LHCN-M2 (cell line): ENCODE results near the gene MED16. TPM values are rescaled to one million over a fixed set of nuclear protein-coding genes. Genes with fewer than 3 reads are reported as not detected.
A peak's percentile ranks its signal among the peaks of the same experiment; 100 is the strongest.
"Not testable (repeated sequence)": the region's sequence is repeated elsewhere in the genome, so short reads cannot be mapped to it uniquely, and the experiment has no call there.

Source experiments
- DNase-seq: peaks from one replicate; pipeline ENCODE4 v3.0.0-alpha.2; 2012; ENCODE audit warnings: low read depth
- total RNA-seq: library from RNA; depleted of rRNA; stranded (reverse); fragments of >200 nt; gene quantifications from 2 replicates; pipeline ENCODE4 v1.2.3, GENCODE V29; 2014

The MED16 gene
- total RNA-seq, 1 experiment from 2014 or later = 38.7 TPM

DNA sequence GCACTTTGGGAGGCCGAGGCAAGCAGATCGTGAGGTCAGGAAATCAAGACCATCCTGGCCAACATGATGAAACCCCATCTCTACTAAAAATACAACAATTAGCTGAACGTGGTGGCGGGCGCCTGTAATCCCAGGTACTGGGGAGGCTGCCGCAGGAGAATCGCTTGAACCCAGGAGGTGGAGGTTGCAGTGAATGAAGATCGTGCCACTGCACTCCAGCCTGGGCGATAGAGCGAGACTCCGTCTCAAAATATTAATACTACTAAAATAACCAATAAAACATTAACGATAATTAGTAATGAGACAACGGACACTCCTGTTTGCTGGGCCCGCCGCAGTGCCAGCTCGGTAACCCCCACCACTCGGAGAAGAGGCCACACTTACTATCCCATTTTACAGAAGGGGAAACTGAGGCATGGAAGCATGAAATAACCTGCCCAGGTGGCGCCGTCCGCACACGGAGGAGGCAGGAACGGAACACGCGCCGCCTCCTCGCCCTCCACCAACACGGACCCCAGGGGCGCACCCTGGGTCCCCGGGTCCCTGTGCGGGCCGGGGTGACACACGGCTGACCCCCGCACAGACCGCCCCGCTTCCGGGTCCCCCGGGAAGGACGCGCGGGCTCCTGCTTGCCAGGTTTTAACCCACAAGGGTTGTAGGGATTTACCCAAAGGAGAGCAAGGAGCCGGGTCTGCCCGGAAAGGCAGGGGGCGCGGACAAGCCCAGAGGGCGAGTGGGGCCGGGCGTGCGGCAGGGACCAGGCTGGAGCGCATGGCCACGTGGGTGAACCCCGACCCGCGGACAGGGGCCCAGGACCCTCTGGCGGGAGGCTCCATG is 18.4 kb upstream of the MED16 start:
- no peak for DNase-seq

DNA sequence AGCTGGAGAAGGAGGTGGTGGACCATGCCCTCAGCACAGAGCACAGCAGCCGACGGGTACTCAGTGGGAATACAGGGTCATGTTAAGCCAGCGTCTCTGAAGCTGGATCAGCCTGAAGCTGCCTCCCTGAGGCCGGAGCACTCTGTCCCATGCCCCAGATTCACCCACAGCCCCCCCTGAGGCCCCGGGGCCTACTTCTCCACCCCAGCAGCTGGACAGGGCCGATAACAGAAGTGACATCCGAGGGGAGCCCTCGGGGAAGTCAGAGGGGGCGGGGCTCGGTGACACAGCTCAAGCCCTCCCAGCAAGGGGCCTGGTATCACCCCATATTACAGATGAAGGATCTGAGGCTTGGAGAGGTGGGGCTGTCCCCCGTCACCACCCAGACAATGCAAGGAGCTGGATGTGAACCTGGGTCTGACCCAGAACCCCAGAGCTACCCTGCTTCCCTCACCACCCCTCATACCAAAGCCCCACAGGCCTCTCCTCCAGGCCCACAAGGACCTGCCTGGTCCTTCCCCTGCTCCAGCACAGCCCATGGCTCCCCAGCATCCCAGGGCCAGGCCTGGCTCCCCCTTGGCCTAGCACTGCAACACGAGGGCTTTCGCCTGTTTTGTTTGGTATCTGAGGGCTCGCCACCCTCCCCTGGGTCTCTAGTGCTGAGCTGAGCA is 14.3 kb upstream of the MED16 start:
- no peak for DNase-seq

DNA sequence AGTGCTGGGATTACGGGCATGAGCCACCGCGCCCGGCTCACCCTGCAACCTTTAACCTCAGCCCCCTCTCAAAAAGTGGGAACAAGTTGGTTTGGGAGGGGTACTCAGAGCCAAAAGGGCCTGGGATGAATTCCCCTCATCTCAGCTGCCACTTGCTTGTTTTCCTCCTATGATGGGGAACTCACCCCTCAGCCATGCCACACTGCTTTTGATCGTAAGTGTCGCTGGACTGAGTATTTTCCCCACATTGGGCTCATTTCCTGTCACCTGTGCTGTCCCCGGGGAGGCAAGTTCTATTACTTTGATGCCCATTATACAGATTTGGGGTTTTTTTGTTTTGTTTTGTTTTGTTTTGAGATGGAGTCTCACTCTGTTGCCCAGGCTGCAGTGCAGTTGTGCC is 13.5 kb upstream of the MED16 start:
- no peak for DNase-seq

DNA sequence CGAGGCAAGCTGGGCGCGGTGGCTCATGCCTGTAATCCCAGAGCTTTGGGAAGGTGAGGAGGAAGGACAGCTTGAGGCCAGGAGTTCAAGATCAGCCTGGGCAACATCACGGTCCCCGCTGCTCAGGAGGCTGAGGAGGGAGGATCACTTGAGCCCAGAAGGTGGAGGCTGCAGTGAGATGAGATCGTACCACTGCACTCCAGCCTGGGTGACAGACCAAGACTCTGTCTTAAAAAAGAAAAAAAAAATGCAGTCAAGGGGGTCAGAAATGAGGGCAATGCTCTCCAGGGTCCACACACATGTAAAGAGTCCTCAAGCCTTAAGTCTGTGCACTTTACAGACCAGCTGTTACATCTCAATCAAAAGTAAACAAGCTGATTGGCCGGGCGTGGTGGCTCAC is 11.6 kb upstream of the MED16 start:
- no peak for DNase-seq

DNA sequence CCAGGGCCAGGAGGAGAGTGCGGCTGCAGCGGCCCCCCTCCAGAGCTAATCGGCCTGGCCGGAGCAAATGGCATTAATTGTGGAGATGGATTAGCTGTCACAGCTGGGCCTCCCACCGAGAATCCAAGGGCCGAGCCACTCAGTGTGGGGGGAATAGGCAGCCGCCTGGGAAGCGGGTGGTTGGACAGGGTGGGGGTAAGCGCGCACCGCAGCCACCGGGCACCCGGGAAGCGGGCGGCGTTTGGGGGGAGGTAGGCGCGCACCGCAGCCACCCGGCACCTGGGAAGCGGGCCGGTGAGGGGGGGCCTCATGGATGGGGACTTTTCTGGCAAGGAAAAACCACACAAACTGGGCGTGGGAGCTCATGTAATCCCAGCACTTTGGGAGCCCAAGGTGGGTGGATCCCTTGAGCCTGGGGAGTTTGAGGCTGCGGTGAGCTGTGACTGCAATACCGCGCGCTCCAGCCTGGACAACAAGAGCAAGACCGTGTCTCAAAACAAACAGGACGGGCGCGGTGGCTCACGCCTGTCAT is 10.3 kb upstream of the MED16 start:
- no peak for DNase-seq

DNA sequence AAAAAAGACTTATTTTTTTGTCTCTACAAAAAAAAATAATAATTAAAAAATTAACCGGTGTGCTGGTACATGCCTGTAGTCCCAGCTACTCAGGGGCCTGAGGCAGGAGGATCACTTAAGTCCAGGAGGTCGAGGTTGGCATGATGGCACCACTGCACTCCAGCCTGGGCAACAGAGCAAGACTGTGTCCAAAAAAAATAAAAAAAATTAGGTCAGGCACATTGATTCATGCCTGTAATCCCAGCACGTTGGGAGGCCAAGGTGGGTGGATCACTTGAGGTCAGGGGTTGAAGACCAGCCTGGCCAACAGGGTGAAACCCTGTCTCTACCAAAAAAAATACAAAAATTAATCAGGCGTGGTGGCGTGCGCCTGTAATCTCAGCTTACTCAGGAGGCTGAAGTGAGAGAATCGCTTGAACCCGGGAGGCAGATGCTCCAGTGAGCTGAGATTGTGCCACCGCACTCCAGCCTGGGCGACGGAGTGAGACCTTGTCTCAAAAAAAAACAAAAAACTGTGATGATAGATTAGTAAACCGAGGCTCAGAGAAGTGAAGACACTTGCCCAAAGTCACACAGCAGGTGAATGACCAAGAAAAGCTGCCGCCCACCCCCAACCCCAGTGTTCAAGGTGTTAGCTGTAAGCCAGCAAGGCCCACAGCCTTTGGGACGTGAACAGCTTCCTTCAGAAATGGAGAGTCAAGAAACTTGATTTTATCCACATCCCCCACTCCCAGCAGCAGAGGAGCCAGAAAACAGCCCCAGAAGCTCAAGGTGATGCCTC is 9.6 kb upstream of the MED16 start:
- no peak for DNase-seq

DNA sequence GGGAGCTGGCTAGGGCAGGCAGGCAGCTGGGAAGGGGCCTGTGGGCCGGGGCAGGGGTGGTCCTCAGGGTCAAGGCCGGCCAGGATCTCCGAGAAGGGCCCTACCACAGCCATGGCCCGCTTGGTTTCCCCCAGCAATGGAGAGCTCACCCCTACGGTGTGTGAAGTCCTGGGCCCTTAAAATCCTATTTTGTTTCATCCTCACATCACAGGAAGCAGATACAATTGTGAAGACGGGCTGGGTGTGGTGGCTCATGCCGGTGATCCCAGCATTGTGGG is 9.0 kb upstream of the MED16 start:
- DNase-seq = no peak

DNA sequence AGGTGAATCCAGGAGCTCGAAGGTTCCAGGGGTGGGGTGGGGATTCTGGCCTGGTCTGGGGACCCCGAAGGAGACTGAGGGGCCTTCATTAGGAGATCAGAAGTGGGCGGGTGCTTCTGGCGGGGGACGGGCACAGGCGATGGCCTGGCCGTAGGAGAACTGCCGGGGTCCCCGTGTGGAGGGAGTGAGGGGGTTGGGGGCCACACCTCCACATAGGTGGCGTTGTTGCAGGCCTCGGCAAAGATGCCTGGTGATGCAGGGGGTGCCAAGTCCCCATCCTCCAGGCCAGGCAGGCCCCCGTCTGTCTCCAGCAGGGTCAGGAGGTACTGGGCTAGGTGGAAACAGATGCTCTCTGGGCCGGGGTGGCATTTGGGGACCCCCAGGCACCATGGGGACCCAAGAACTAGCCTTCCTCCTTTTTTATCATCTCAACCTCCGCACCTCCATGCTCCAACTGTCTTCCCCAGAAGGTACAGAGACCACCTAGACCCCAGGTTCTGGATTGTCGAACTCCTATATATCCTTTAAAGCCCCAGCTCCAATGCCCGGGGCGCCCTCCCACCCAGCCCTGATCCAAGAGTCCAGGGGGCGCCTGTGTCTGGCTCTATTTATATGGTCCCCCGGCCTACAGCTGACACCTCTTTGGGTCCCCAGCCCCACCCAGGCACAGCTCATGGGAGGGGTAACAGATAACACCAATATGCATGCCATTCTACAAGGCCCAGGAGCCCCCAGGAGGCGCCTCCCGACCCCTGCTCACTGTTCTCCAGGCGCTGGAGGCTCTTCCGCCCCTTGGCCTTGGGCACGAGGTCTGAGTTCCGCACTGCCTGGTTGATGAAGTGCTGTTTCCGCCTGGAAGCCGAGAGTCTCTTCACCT is 8.5 kb upstream of the MED16 start:
- DNase-seq = no peak

DNA sequence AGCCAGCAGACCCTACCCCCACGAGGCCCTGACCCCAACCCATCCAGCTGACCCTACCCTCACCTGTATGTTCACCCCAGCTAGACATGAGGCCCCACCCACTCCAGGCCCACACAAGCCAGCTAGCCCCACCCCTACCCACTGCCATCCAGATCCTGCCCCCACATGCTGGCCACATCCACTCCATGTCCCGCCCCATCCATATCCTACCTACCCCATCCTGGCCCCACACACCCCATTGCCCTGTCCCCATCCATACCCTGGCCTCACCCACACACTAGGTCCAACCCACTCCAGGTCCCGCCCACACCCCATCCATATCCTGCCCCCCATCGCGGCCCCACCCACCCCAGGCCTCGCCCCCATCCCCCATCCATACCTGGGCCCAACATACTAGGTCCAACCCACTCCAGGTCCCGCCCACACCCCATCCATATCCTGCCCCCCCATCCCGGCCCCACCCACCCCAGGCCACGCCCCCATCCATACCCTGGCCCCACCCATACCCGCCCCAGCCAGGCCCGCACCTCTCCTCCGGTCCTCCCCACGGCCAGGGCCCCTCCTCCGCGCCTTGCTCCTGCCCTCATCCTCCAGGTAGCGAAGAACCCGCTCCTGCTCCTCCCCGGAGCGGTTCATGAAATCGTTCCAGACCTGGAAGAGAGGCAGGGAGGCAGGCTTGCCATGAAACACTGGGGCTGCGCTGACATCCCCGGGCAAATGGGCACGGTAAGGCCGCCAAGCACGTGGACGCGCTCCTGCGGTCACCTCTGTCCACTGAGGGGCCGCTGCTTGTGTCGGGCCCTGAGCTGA is 7.5 kb upstream of the MED16 start:
- DNase-seq = no peak

DNA sequence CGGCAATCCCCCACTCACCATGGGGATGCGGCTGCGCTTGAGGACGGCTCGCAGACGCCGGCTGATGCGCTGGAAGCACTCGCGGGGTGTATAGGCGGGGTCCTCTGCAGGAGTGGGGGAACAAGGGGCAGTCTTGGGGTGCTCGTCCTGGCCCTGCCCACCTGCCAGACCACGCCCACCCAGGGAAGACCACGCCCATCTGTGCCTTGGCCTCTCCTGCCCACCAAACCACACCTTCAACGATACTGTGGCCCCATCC is 7.0 kb upstream of the MED16 start:
- DNase-seq = no peak

DNA sequence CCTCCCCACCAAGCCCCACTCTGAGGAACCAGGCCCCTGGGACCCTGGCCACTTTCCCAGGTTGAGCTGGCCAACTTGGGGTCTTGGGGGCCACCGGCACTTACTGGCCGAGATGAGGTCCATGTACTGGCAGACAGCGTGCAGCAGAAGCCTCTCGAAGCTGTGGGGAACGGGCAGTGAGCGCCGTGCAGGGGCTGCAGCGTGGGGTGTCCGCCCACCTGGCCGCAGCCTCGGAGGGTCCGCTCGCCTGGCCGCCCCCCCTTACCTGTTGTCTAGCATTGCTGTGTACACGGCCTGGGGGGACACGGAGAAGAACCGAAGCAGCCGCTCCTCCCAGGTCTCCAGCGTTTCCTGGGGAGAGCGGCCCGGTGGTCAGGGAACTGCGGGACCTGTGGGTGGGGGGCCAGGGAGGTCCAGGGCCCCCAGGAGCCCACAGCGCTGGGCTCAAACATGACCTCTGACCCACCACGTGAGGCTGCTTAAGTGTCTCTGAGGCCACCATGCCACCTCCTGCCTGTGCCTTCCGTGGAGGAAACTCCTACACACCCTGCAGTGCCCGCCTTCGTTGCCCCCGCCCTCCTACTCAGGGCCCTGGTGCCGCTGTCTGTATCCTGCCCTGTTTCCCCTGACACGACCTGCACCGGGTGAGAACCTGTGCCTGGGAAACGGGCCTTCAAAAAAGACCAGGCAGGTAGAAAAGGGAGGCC is 6.5 kb upstream of the MED16 start:
- no peak for DNase-seq

DNA sequence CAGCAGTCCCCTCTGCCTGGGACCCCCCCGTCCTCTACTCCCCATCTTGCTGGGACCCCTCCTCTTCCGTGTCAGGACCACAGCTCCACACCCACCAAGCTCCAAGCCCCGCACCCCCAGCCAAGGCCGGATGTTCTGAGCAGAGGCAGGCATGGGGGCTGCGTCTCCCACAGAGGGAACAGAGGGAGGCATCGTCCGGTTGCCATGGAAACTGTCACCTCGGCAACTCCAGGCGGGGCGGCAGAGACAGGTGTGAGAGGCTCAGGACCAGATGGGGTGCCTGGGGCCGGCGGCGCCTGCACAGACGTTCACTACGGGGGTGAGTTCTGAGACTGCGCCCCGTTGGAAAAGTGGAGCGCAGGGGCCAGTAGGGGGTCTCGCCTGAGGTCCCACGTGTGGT is 5.7 kb upstream of the MED16 start:
- DNase-seq = peak; percentile 20

DNA sequence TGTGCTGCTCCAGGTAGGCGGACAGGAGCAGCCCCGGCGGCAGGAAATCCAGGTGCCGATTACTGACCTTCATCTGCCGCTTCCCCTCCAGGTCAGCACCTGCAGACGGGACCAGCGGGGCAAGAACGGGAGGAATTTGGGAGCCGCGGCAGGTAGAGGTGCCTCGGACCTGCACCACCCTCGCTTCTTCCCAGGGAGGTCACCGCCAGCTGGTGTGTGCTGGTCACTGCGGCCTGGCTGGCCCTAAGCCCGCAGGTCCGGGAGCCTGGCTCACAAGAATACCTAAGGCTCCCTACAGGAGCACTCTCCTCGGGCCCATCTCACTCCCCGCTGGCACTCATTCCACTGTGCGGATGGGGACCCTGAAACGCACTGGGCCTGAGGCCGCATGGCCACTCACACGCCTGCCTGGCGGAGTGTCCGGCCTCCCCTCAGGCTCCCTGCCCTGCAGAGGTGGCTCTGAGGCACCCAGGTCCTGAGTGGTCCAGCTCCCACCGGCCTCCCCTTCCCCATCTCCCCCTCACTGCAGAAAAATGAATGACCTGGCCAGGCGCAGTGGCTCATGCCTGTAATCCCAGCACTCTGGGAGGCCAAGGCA is 4.6 kb upstream of the MED16 start:
- DNase-seq = no peak

DNA sequence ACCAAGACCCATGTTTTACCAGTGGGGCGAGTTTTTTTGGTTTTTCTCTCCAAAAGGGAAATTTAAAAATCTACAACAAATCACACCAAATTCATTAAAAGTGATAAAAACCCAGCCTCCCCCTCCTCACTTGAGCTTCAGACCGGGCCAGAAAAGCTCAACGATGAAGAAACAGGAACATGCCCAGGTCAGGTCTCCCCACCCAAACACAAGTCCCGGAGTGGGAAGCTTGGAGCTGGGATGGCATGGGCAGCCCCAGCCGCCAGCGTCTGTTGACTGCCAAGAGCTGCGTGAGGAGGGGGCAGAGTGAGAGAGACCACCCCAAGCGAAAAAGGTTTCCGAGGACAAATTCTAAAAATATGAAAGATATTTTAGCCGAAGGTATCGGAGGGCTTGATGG is 4.0 kb upstream of the MED16 start:
- no peak for DNase-seq

DNA sequence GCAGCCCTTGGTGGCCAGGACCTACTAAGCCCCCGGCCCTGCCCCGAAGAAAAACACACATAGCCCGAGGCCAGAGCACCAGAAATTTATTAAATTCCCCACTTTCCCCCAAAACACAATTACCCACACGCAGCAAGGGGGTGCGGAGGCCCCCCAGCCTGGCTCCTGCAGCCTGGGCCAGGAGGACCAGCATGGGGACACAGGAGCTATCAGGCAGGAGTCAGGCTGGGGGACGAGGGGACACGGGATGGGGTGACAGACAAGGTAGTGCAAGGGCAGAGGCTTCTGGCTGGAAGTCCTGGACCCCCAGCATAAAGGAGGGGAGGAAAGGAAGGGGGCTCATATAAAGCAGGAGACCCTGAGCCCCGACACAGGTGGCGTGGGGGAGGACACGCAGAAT is 3.4 kb upstream of the MED16 start:
- no peak for DNase-seq

DNA sequence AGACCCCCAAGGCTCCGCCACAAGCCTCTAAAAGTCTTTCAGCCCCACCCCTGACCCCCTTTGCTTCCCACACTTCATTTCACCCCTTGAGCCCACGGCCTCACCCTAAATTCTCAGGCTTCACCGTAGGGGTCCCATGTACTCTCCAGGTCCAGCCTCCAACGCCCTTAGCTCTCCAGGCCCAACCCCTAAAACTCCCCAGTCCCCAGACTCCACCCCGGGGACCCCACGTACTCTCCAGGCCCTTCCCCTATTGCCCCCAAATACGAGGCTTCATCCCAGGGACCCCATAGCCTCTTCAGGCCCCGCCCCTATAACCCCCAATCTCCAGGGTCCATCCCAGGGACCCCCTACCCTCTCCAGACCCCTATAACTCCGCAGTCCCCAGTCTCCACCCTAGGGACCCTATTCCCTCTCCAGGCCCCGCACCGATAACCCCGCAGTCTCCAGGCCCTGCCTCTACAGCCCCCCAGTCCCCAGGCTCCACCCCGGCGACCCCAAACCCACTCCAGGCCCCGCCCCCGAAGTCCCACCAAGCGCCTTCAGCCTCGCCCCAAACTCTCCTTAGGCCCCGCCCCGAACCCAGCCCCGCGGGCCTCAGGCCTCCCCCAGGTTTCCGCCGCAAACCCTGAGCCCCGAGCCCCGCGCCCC is 619 bp downstream of the MED16 start:
- no peak for DNase-seq

DNA sequence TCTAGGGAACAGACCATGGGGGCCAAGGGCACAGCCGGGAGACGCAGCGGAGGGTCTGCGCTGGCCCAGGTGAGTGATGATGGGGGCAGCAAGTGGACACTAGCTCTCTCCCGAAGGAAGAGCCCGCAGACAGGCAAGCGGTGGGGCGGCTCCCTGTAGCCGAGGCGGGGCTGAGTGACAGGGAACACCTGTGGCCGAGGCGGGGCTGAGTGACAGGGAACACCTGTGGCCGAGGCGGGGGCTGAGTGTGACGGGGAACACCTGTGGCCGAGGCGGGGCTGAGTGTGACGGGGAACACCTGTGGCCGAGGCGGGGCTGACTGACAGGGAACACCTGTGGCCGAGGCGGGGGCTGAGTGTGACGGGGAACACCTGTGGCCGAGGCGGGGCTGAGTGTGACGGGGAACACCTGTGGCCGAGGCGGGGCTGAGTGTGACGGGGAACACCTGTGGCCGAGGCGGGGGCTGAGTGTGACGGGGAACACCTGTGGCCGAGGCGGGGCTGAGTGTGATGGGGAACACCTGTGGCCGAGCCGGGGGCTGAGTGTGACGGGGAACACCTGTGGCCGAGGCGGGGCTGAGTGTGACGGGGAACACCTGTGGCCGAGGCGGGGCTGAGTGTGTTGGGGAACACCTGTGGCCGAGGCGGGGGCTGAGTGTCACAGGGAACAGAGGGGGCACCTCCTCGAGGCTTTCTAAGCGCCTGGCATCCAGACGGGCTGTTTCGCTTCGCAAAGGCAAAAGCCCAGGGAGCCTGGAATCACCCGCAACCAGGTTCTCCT is 1.4 kb downstream of the MED16 start:
- not testable (repeated sequence) for DNase-seq

DNA sequence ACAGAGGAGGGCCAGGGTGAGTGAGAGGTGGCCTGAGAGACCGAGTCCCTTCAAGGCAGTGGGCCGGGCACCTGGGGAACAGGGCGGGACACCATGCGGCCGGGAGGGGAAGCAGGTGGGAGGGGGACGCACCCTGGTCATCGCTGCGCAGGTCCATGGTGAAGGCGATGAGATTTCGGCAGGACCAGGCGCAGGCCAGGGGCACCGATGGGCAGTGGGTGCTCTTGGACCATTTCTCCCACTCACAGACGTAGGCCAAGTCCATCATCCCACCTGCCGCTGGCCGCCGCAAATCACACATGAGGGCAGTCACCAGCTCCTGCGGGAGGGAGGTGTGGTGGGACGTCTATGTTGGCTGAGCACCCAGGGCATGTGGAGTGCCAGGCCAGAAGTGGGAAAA is 2.2 kb downstream of the MED16 start:
- DNase-seq = no peak
